ENCODE measurements around the gene MUS81.

DNA sequence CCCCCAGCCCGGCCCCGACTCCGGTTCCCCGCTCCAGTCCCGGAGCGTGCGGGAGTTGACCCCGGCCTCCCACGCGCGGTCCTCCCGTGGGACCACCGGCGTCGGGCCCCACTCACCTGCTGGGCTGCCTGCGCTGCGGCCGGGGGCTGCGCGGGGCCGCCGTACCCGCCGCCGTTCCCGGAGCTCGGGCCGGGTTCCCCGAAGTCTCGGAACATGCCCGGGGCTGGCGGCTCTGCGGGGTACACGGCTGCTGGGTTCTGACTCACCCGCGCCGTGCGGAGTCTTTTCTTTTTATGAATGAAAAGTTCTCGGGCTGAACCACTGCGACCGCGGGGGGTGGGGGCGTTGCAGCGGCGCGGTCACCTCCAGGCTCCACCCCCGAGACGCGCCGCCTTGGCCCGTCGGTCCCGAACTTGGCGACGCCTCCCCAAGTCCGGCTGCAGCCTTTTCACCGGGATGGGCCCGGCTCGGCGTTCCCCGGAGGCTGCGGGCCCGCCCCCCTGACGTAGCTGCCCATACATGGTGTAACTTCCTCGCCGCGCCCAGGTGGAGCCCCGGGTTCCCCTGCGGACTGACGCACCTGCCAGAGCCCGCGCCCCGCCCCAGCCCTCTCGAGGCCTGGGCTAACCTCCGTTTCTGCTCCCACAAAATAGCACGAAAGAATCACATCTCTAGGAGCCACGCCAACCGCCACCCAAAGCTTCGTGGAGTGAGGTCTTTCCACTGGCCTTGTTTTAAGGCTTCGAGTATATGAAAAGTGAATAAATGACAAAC is 40.1 kb downstream of the MUS81 start, which contains the start of gene FOSL1:
- TF ChIP-seq GATA2 (IDR thresholded peaks at IDR 0.05; ENCODE audit: low read depth, low read length) (no peak), GATA3 (IDR thresholded peaks at IDR 0.05; ENCODE audit: low read depth, low read length) (no peak)

Data from SH-SY5Y (cell line).